GM18499 (cell line): Measurements from ENCODE around the gene PCDHGA11.
"Not testable (repeated sequence)": the region's sequence is repeated elsewhere in the genome, so short reads cannot be mapped to it uniquely, and the experiment has no call there.

Experiments
- ATAC-seq: cut with Tn5 transposase; IDR thresholded peaks from one replicate; pipeline ENCODE4 v1.9.1; 2021; ENCODE audit warnings: moderate number of reproducible peaks; ENCODE audit not compliant: insufficient read depth, unreplicated experiment

The PCDHGA11 gene

GRCh38 chr5:141397756-141398551, 22.9 kb upstream of the PCDHGA11 start, which contains the start of gene PCDHGB5:
TSS of gene PCDHGB5 (plus strand) at chr5:141397947. CDS start at chr5:141398128, 181 bp downstream.
- peak; percentile 78 for ATAC-seq

- no peak for ATAC-seq
Measured at GRCh38 chr5:141398608-141399007, 22.2 kb upstream of the PCDHGA11 start.

- no peak for ATAC-seq
Measured at GRCh38 chr5:141399555-141400258, 21.1 kb upstream of the PCDHGA11 start.

GRCh38 chr5:141402553-141403243, 18.2 kb upstream of the PCDHGA11 start, which contains the start of gene PCDHGA9:
TSS of gene PCDHGA9 (plus strand) at chr5:141402778. CDS start at chr5:141402953, 175 bp downstream.
- ATAC-seq = no peak

- ATAC-seq = no peak
Measured at GRCh38 chr5:141403387-141403786, 17.5 kb upstream of the PCDHGA11 start.

- not testable (repeated sequence) for ATAC-seq
Measured at GRCh38 chr5:141407790-141408505, 12.9 kb upstream of the PCDHGA11 start, which contains the start of gene PCDHGB6. TSS of gene PCDHGB6 (plus strand) at chr5:141408021. CDS start at chr5:141408203, 182 bp downstream.

GRCh38 chr5:141409598-141410306, 11.1 kb upstream of the PCDHGA11 start:
- ATAC-seq = no peak

- ATAC-seq = no peak
Measured at GRCh38 chr5:141411575-141411974, 9.3 kb upstream of the PCDHGA11 start.

- no peak for ATAC-seq
Measured at GRCh38 chr5:141412854-141413539, 7.9 kb upstream of the PCDHGA11 start, which contains the start of gene PCDHGA10. TSS of gene PCDHGA10 (plus strand) at chr5:141412987. CDS start at chr5:141413176, 189 bp downstream.

- no peak for ATAC-seq
Measured at GRCh38 chr5:141413540-141414069, 7.2 kb upstream of the PCDHGA11 start.

- ATAC-seq = not testable (repeated sequence)
Measured at GRCh38 chr5:141414548-141415274, 6.1 kb upstream of the PCDHGA11 start.

- ATAC-seq = not testable (repeated sequence)
Measured at GRCh38 chr5:141415275-141415618, 5.6 kb upstream of the PCDHGA11 start.

GRCh38 chr5:141417494-141418172, 3.2 kb upstream of the PCDHGA11 start, which contains the start of gene PCDHGB7:
TSS of gene PCDHGB7 (plus strand) at chr5:141417677. CDS start at chr5:141417860, 183 bp downstream.
- not testable (repeated sequence) for ATAC-seq

GRCh38 chr5:141419074-141419880, 1.6 kb upstream of the PCDHGA11 start:
- ATAC-seq = no peak

GRCh38 chr5:141421489-141421855, 621 bp downstream of the PCDHGA11 start:
- ATAC-seq = no peak

- no peak for ATAC-seq
Measured at GRCh38 chr5:141422742-141423291, 2.0 kb downstream of the PCDHGA11 start.
